GM18498 (cell line): Measurements from ENCODE around the gene COQ10A.
A peak's percentile ranks its signal among the peaks of the same experiment; 100 is the strongest.
"Not testable (repeated sequence)": the region's sequence is repeated elsewhere in the genome, so short reads cannot be mapped to it uniquely, and the experiment has no call there.

ENCODE experiments used
- ATAC-seq: cut with Tn5 transposase; IDR thresholded peaks from one replicate; pipeline ENCODE4 v1.9.1; 2021; ENCODE audit warnings: mild to moderate bottlenecking, moderate library complexity; ENCODE audit not compliant: unreplicated experiment

Gene COQ10A

GRCh38 chr12:56274299-56274698 lies 7.6 kb downstream of the COQ10A start:
- no peak for ATAC-seq

GRCh38 chr12:56278905-56279304 lies 12.2 kb downstream of the COQ10A start:
- no peak for ATAC-seq

GRCh38 chr12:56280849-56281248 lies 14.1 kb downstream of the COQ10A start:
- ATAC-seq, result no peak

GRCh38 chr12:56282030-56282429 lies 15.3 kb downstream of the COQ10A start:
- no peak for ATAC-seq

- ATAC-seq, result no peak
These were observed 15.8 kb downstream of the COQ10A start for GRCh38 chr12:56282579-56282978.

GRCh38 chr12:56284263-56284662 lies 17.5 kb downstream of the COQ10A start:
- not testable (repeated sequence) for ATAC-seq

GRCh38 chr12:56286044-56286830 lies 19.5 kb downstream of the COQ10A start:
- ATAC-seq, result no peak

GRCh38 chr12:56288705-56289387 lies 22.1 kb downstream of the COQ10A start:
- no peak for ATAC-seq

GRCh38 chr12:56293795-56294194 lies 27.1 kb downstream of the COQ10A start:
- no peak for ATAC-seq

GRCh38 chr12:56296295-56296694 lies 29.6 kb downstream of the COQ10A start:
- no peak for ATAC-seq

GRCh38 chr12:56297400-56297799 lies 30.7 kb downstream of the COQ10A start:
- ATAC-seq, result no peak

- ATAC-seq, result no peak
These were observed 32.1 kb downstream of the COQ10A start for GRCh38 chr12:56298828-56299227.

- no peak for ATAC-seq
These were observed 32.6 kb downstream of the COQ10A start for GRCh38 chr12:56299308-56299852.

- ATAC-seq, result peak; percentile 92
These were observed 33.3 kb downstream of the COQ10A start, which contains the start of gene CS for GRCh38 chr12:56299853-56300643. Gene CS, minus strand, starts transcription at chr12:56300330. Its CDS starts 129 bp downstream, at chr12:56300201.

GRCh38 chr12:56300644-56301464 lies 34.1 kb downstream of the COQ10A start:
- ATAC-seq, result no peak

GRCh38 chr12:56304276-56304675 lies 37.5 kb downstream of the COQ10A start:
- no peak for ATAC-seq

GRCh38 chr12:56304872-56305590 lies 38.3 kb downstream of the COQ10A start:
- ATAC-seq, result no peak

GRCh38 chr12:56307221-56307965 lies 40.7 kb downstream of the COQ10A start:
- no peak for ATAC-seq

- no peak for ATAC-seq
These were observed 42.0 kb downstream of the COQ10A start for GRCh38 chr12:56308714-56309113.
